Subcutaneous abdominal adipose tissue (tissue), 5 donors: ENCODE data around the gene COL9A3.

Experiments used
- H3K27ac ChIP-seq: one replicate; pipeline ENCODE4 v1.7.0; 2013; ENCODE audit warnings: low read depth, mild to moderate bottlenecking, inconsistent platforms, low read length, moderate library complexity
- H3K27me3 ChIP-seq, 5 donors: one replicate each; pipeline ENCODE4 v1.7.0; 2013; ENCODE audit warnings: low read length in 5 of 5, inconsistent platforms in 1 of 5; ENCODE audit not compliant: control insufficient read depth in 5 of 5, insufficient read depth in 4 of 5
- H3K36me3 ChIP-seq, 5 donors: one replicate each; pipeline ENCODE4 v1.7.0; 2013; ENCODE audit warnings: low read length in 5 of 5; ENCODE audit not compliant: control insufficient read depth in 5 of 5, insufficient read depth in 5 of 5
- H3K4me1 ChIP-seq, 5 donors: one replicate each; pipeline ENCODE4 v1.7.0; 2013; ENCODE audit warnings: low read length in 5 of 5, mild to moderate bottlenecking in 3 of 5, moderate library complexity in 1 of 5; ENCODE audit not compliant: control insufficient read depth in 5 of 5, insufficient read depth in 5 of 5
- H3K4me3 ChIP-seq, 5 donors: one replicate each; pipeline ENCODE4 v1.7.0; 2013; ENCODE audit warnings: low read length in 5 of 5, low read depth in 1 of 5
- H3K9ac ChIP-seq, 5 donors: one replicate each; pipeline ENCODE4 v1.7.0; 2013; ENCODE audit warnings: low read length in 5 of 5, mild to moderate bottlenecking in 4 of 5, moderate library complexity in 3 of 5
- H3K9me3 ChIP-seq, 5 donors: one replicate each; pipeline ENCODE4 v1.7.0; 2013; ENCODE audit warnings: low read length in 5 of 5; ENCODE audit not compliant: control insufficient read depth in 5 of 5
- donor health status: healthy.
- donor health status: healthy.
- donor health status: healthy.
- donor health status: healthy.
- donor health status: healthy.

The COL9A3 gene

DNA sequence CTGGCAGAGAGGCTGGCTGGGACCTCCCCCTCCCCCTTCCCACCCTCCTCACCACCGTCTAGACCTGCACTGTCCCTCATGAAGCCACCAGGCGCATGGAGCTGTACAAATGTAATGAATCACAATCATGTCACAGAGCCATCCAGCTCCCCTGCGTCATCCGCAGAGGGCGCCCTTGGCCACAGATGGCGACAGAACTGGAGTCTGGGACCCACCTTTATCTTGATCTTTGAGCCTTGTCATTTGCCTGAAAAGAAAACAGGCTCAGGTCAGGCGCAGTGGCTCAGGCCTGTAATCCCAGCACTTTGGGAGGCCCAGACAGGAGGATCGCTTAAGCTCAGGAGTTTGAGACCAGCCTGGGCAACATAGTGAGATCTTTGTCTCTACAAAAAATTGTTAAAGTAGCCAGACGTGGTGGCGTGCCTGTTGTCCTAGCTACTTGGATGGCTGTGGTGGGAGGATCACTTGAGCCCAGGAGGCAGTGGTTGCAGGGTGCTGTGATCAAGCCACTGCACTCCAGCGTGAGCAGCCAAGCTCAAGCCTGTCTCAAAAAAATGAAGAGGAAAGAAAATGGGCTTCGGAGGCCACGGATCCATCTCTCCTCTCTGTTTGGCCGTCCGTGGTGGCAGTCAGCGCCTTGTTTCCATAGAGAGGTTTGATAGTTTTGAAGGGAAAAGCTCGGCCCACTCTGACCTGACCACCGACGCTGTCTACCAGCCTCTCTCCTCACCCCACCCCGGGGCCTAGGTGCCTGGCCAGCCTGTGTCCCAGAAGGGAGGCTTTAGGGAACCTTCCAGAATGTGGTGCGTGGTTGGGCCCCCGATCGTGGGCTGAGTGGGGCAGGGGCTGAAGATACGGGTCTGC lies 6.2 kb downstream of the COL9A3 start:
- no peak overlapping the region for H3K9ac ChIP-seq

DNA sequence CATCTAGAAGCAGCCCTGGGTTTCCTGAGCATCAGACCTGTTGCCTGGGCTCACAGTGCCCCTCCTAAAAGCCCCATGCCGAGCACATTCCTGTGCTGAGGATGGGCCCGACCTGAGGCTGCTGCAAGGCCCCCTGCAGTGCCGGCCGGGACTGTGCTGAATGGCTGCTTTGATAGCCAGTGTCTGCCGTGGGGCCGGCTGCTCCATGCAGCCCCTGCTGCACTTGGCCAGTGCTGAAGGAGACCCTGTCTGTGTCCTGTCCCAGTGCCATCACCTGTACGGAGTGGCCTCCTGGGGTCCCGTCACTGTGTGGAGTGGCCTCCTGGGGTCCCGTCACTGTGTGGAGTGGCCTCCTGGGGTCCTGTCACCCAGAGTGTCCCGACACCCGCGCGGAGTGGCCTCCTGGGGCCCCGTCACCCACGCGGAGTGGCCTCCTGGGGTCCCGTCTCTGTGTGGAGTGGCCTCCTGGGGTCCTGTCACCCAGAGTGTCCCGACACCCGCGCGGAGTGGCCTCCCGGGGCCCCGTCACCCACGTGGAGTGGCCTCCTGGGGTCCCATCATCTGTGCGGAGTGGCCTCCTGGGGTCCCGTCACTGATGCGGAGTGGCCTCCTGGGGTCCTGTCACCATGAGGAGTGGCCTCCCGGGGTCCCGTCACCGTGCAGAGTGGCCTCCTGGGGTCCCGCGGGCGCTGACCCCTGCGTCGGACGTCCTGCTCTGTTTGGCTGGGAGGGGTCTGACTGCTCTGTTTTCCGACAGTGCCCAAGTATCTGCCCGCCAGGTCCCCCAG lies 7.0 kb downstream of the COL9A3 start:
- H3K27me3 ChIP-seq = peaks cover 3 to 16% (median 13%) of the 10 kb centered on the region in 5 donors
- H3K9ac ChIP-seq = peak overlapping the region in 1 of 5 donors; percentile 59
- H3K9me3 ChIP-seq = no peaks in the 10 kb centered on the region
- H3K36me3 ChIP-seq = no peaks in the 10 kb centered on the region
- no peak overlapping the region for H3K27ac ChIP-seq
- peaks cover 0 to 25% (median 18%) of the 10 kb centered on the region in 5 donors for H3K4me1 ChIP-seq
- H3K4me3 ChIP-seq = no peak overlapping the region

More for the DNA sequence above, 6.2 kb downstream of the COL9A3 start:
- Histone ChIP-seq H3K4me3 (no peak overlapping the region), H3K27me3 (peaks cover 11 to 23% (median 17%) of the 10 kb centered on the region in 5 donors), H3K27ac (no peak overlapping the region), H3K36me3 (no peaks in the 10 kb centered on the region), H3K9me3 (no peaks in the 10 kb centered on the region), H3K4me1 (peaks cover 0 to 34% (median 25%) of the 10 kb centered on the region in 5 donors)

DNA sequence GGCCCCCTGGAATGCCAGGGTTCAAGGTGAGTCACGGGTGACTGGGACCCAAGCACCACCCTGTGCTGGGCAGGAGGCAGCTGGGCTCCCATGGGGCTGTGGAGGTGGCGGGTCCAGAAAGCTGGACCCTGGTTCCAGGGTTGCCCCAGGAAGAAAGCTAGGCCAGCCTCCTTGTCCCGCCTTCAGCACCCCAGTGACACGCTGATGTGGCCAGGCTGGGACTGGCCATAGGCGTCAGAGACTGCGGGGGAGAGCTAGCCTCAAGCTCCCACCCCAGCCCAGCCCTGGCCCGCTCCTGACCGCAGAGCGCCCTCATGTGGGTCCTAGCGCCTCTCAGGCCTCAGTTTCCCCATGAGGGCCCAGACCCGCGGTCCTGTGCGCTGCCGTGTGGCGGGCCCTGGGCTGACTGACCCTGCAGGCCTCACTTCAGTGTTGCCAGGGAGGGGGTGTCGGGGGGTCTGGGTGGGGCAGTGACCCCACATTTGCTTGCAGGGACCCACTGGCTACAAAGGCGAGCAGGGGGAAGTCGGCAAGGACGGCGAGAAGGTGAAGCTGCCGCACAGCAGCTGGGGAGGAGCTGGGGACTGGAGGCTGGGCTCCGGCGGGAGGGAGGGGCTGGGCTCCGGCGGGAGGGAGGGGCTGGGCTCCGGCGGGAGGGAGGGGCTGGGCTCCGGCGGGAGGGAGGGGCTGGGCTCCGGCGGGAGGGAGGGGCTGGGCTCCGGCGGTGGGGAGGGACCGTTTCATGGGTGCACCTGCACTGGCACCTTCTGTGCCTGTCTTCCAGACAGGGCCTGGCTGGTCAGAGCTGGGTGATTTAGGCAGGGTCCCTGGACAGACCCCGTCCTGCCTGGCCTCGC lies 7.9 kb downstream of the COL9A3 start:
- Histone ChIP-seq H3K27me3 (peaks cover 3 to 13% (median 10%) of the 10 kb centered on the region in 5 donors), H3K9me3 (no peaks in the 10 kb centered on the region), H3K4me1 (peaks cover 0 to 17% (median 10%) of the 10 kb centered on the region in 5 donors), H3K4me3 (peak overlapping the region in 2 of 5 donors; percentile 42 to 56), H3K27ac (no peak overlapping the region), H3K36me3 (no peaks in the 10 kb centered on the region), H3K9ac (peak overlapping the region in 1 of 5 donors; percentile 59)

DNA sequence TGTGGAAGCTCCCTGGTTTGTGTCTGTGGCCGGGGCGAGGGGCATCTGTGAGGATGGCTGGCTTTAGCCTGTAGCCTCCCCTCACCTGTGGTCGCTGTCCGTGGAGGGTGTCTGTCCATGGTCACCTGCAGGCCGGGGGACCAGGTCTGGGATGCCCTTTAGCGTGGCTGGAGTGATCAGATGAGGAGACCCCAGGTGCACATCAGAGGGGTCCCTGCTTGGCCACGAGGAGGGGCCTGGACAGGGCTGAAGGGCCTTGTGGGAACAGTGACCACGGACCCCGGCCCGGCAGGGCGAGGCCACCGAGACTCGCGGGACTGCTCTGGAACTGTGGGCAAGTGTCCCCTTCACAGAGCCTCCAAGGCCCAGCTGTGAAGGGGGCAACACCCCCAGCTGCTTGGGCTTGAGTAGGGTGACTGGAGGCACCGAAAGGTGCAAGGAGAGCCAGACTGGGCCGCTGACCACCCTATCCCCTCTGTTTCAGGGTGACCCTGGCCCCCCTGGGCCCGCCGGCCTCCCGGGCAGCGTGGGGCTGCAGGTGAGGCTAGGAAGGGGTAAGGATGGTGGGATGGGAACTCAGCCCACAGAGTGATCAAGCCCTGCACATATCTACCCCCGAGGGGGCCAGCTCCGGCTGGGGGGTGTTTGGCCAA lies 8.6 kb downstream of the COL9A3 start:
- Histone ChIP-seq H3K4me1 (peaks cover 0 to 11% (median 4%) of the 10 kb centered on the region in 5 donors), H3K4me3 (no peak overlapping the region), H3K9me3 (no peaks in the 10 kb centered on the region), H3K27me3 (peaks cover 0 to 6% (median 4%) of the 10 kb centered on the region in 5 donors), H3K9ac (no peak overlapping the region), H3K27ac (no peak overlapping the region), H3K36me3 (no peaks in the 10 kb centered on the region)

DNA sequence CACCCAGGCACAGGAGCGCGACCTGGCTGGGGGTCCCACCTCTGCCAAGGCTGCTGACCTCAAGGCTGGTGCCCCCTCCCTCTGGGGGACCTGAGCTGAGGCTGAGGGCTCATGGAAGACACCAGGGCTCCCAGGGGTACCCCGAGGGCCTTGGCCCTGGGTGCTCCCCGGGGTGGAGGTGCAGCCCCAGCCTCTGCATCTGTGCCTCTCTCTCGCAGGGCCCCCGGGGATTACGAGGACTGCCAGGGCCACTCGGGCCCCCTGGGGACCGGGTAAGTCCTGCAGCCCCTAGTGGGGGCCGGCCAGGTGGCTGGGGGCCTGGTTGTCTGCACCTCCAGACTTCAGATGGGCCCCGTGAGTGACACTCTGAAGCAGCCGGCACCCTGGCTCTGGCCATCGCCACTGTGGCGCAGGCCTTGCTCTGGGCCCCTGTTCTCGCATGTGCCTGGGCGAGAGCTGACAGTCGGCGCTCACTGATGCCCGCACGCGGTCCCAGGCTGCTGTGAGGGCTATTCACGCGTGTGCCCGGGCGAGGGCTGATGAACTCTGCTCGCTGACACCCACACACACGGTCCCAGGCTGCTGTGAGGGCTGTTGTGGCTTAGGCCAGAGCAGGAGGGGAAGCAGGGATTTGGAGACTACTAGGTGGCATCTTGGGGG lies 9.3 kb downstream of the COL9A3 start:
- H3K9ac ChIP-seq = no peak overlapping the region
- no peaks in the 10 kb centered on the region for H3K9me3 ChIP-seq
- H3K27me3 ChIP-seq = peaks cover 0 to 5% (median 3%) of the 10 kb centered on the region in 5 donors
- H3K36me3 ChIP-seq = no peaks in the 10 kb centered on the region
- H3K4me1 ChIP-seq = peaks cover 0 to 13% (median 4%) of the 10 kb centered on the region in 5 donors
- H3K27ac ChIP-seq = no peak overlapping the region
- H3K4me3 ChIP-seq = no peak overlapping the region

DNA sequence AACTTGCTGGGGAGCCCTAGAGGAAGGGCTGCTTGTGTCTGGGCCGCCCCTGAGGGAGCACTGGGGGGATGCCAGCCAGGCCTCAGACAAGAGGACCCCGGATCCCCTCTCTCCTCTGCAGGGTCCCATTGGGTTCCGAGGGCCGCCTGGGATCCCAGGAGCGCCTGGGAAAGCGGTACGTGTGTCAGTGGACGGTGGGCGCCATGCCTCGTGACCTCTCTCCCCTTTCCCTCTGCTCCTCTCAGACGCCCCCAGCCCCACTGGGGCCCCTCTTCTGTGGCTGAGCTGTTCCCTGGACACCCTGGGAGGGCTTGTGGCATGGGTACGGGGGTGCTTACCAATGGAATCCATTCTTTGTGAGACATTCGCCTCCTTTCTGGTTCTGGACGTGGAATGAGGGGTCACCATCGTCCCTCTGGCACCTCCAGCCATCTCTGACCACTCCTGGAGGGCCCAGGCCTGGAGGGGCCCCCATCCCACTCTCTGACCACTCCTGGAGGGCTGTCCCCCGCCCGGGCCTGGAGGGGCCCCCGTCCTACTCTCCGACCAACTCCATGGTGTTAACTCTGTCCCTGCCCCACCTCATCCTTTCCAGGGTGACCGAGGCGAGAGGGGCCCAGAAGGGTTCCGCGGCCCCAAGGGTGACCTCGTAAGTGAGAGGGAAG lies 9.9 kb downstream of the COL9A3 start:
- no peaks in the 10 kb centered on the region for H3K9me3 ChIP-seq
- no peaks in the 10 kb centered on the region for H3K36me3 ChIP-seq
- H3K27ac ChIP-seq = no peak overlapping the region
- H3K4me1 ChIP-seq = peaks cover 0 to 19% (median 9%) of the 10 kb centered on the region in 5 donors
- no peak overlapping the region for H3K9ac ChIP-seq
- H3K4me3 ChIP-seq = no peak overlapping the region
- H3K27me3 ChIP-seq = peaks cover 0 to 5% (median 0%) of the 10 kb centered on the region in 5 donors

DNA sequence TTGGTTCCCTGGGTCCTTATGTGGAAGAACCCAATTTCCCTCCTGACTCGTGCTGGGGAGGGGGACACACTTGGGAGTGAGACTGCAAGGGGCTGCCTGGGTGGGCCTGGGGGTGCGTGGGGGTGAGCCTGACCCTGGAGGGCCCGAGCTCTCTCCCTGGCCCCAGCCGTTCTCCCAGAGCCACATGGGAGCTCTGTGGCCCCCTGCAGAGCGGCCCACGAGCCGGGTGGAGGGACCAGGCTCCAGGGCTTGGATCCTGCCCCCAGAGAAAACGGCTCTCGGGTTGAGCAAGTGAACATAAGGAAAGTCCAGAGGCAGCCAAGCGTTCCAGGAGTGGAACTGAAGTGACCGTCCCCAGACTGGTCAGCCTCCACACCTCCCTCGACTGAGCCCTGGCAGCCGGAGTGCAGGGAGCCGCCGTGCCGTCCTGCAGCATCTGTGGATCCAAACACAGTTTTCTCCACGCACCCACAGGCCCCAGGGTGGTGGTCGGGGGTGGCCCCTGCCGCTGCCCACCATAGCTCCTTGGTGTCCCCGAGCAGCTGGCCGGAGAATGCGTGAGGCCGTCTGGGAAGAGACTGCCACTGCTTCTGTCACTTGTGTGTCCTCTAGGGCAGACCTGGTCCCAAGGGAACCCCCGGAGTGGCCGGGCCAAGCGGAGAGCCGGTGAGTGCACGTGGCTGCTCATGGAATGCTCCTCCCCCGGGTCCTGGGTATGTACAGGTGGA lies 10.6 kb downstream of the COL9A3 start:
- Histone ChIP-seq H3K27ac (no peak overlapping the region), H3K9me3 (no peaks in the 10 kb centered on the region)

DNA sequence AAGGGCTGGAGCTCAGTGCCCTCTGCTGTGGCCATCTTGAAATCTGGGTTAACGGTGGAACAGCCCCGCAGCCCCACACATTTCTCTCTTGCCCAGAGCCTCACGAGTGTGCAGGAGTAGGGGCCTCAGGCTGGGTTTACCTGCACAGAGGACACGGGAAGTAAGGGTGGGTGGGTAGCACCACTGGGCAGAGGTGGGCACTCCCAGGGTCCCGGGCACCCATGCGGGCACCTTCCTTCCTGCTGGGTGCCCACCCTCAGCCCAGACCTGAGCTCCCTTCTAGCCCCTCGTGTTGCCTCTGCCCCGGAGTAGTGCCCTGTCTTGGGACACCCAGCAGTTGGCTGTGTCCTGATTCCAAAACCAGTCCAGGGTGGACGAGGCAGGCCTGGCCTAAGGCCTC lies 11.2 kb downstream of the COL9A3 start:
- H3K9ac ChIP-seq = no peak overlapping the region
- no peak overlapping the region for H3K4me3 ChIP-seq
- no peak overlapping the region for H3K27ac ChIP-seq
- H3K27me3 ChIP-seq = peaks cover 0 to 5% (median 0%) of the 10 kb centered on the region in 5 donors
- H3K4me1 ChIP-seq = peaks cover 3 to 31% (median 19%) of the 10 kb centered on the region in 5 donors
- H3K36me3 ChIP-seq = no peaks in the 10 kb centered on the region
- no peaks in the 10 kb centered on the region for H3K9me3 ChIP-seq

More for the DNA sequence above, 10.6 kb downstream of the COL9A3 start:
- Histone ChIP-seq H3K9ac (no peak overlapping the region), H3K36me3 (no peaks in the 10 kb centered on the region), H3K27me3 (peaks cover 0 to 5% (median 0%) of the 10 kb centered on the region in 5 donors), H3K4me1 (peaks cover 3 to 26% (median 16%) of the 10 kb centered on the region in 5 donors), H3K4me3 (no peak overlapping the region)
